ENCODE results near the gene DACT2.
"Not testable (repeated sequence)": the region's sequence is repeated elsewhere in the genome, so short reads cannot be mapped to it uniquely, and the experiment has no call there.

DACT2 gene

GRCh38 chr6:168280020-168280898 is 39.3 kb downstream of the DACT2 start:
- DNase-seq, result no peak

- DNase-seq, result no peak
These were observed 40.1 kb downstream of the DACT2 start for GRCh38 chr6:168279403-168279935.

- no peak for DNase-seq
These were observed 40.7 kb downstream of the DACT2 start for GRCh38 chr6:168278904-168279303.

GRCh38 chr6:168277274-168277669 is 42.3 kb downstream of the DACT2 start:
- DNase-seq, result no peak

GRCh38 chr6:168276576-168277273 is 42.9 kb downstream of the DACT2 start:
- no peak for DNase-seq

DNA sequence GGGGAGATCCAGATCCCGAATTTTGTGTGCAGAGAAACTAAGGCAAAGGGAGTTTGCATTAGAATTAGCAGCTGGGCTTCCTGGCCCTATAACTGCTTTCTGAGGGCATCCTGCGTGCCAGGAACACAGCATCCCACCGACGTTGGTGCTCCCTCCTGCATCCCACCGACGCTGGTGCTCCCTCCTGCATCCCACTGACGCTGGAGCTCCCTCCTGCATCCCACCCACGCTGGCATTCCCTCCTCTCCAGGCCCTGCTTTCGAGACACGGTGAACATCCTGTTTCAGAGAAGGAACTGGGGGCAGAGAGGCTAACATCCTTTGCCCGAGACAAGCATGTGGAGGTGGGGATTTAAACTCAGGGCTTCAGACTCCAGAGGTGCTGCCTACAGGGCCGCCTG is 44.4 kb downstream of the DACT2 start:
- no peak for DNase-seq

DNA sequence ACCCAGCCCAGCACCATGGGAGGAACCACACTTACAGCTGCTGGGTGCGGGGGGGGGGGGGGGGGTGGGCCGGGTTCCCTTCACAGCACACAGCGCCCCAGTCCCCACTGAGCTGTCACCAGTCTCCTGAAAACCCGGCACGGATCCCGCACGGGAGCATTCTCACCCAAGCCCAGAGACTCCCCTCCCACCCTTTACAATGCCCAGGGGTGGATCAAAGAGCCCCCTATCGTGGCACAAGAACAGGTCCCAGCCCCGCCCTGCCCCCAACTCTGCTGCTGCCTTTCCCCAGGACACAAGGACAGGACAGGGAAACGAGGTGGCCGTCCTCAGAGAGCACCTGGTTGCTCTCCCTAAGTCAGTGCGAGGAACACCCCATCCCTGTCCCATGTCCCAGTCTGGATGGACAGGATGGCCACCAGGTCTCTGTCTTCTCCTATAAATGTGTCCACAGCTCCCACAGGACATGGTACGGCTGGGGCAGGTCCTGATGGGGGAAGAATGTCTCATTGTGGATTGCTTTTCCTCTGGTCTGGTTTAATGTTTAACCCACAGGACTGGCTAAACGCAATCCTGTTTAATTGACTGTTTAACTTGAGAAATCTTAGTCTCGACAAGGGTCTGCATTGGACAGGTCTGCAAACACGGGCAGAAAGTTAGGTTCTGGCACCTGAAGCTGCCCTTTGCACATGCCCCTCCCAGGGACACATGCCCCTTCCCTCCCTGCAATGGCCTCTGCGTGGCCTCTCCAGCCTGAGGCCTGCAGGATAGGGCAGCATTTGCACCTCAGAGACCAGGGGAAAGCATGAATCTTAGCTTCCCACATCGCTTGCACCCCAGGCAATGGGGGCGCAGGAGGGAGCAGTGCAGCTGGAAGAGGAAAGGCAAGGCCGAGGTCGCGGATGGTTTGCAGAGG is 45.3 kb downstream of the DACT2 start:
- DNase-seq, result no peak

DNA sequence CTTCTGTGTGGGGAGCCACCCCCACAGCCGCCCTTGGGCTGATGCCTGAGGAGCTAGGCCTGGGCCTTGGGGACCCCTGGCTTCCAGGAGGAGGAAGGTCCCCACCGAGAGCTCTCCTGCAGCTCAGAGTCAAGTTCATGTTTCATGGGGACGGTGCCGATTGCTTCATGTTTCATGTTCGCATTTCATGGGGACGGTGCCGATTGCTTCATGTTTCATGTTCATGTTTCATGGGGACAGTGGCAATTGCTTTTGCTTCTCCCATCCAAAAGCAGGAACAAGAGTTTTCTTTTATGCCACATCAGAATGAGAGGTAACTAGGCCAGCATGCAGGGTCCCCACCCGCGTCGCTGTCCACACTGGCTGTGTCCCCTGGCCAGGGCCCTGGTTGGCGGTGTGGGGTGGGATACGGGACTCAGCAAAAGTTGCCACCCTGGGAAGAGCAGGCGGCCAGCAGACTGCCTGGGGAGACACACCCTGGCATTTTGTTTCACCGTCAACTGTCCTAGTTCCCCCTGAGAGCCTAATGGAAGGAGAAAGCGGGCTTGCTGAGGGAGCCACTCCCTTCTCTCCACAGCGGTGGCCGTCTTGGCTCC is 46.0 kb downstream of the DACT2 start:
- DNase-seq, result no peak

DNA sequence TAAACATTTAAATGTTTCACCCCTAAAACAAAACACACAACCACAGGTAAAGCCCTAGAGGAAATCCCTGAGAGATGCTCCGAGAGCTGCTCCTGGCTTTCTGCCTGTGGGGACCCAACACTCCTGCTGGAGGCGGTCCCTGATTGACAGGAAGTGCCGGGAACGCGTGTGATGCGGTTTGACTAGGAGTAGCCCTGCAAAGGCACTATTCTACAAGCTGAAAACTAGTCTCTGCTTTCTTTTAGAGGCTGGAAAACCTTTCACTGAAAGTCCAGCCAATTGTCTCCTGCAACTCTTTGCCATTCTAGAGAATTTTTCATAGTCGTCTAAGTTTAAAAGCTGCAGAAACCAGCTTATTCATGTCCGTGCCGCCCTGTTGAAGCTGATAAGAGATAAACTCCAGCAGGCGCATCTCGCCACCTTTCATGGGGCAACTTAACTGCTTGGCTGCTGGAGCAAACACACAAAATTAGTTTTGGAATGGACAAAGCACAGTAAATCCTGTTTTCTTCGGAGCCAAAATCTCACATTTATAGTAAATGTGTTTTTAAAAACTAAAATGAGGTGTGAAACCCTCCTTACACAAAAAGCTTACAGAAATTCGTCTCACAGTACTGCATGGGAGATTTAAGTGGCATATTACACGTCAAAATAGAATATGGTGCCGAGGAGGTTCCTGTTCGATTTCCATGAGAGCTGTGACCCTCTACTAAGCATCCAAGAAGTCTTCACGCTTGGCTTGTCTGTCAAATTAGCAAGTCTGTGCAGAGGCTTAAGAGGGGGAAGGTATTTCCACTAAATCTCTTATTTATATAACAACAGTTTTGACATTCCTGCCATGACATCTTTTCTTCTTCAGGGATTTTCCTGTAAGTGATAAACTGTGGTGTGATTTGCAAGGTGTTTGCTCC is 46.9 kb downstream of the DACT2 start:
- no peak for DNase-seq

- no peak for DNase-seq
These were observed 49.1 kb downstream of the DACT2 start for GRCh38 chr6:168270274-168271172.

GRCh38 chr6:168269455-168270243 is 49.9 kb downstream of the DACT2 start:
- no peak for DNase-seq

- no peak for DNase-seq
These were observed 50.8 kb downstream of the DACT2 start for GRCh38 chr6:168268755-168269154.

DNA sequence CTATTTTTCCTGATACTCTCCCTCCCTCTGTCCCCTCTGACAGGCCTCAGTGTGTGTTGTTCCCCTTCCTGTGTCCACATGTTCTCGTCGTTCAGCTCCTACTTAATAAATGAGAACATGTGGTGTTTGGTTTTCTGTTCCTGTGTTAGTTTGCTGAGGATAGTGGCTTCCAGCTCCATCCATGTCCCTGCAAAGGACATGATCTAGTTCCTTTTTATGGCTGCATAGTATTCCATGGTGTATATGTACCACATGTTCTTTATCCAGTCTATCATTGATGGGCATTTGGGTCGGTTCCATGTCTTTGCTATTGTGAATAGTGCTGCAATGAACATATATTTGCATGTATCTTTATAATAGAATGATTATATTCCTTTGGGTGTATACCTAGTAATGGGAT is 51.8 kb downstream of the DACT2 start:
- DNase-seq, result not testable (repeated sequence)

- DNase-seq, result no peak
These were observed 53.5 kb downstream of the DACT2 start for GRCh38 chr6:168265827-168266815.

- no peak for DNase-seq
These were observed 54.2 kb downstream of the DACT2 start for GRCh38 chr6:168265394-168265793.

DNA sequence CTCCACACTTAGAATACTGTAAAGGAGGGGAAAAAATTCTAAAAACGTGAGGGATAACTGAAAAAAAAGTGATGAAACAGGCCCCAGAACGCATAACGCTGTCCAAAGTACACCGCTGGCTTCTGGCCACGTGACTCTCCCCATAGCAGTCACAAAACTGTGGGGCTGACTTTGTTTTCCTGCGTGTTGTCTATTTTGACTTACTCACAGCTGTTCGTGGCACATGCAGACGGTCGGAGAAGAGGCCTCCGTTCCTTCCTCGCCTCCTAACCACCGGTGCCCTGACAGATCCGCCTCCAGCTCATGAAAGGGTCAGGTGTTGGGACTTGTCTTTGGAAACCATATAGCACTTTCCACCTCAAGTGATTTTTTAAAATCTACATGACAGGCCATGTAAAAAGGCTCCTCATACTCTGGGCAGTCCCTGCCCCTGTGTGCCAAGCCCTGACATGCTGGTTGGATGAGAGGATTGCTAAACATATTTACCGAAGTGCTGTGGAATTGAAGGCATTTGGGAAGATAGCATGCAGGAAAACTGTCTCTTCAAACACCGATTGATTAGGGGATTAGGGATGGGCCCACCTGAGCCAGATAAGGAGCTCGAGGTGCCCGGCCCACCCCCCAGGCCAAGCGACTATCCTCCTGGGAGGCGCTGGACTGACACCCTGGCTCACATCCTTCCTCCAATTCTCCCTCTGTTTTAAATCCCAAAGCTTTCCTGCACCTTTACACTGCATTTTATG is 54.8 kb downstream of the DACT2 start:
- no peak for DNase-seq

GRCh38 chr6:168263351-168263905 is 56.1 kb downstream of the DACT2 start:
- DNase-seq, result no peak

Measured in effector CD4-positive, alpha-beta T cell (primary cell).